ENCODE data around the gene TIMP2.

GRCh38 chr17:78970834-78971755 is 45.9 kb upstream of the TIMP2 start:
- TF ChIP-seq POLR2AphosphoS5 (IDR thresholded peaks at IDR 0.05) (no peak), CTCF (IDR thresholded peaks at IDR 0.05) (peak in 3 of 4 experiments; percentile 90 to 93 (median 92)), POLR2A (IDR thresholded peaks at IDR 0.05) (no peak), EP300 (IDR thresholded peaks at IDR 0.05) (no peak)

Data from gastroesophageal sphincter (tissue), 3 donors.